Motor neuron (in vitro differentiated cells): Measurements from ENCODE around the gene LRRK1. TPM values are rescaled to one million over a fixed set of nuclear protein-coding genes. Genes with fewer than 3 reads are reported as not detected.

Source experiments
- ATAC-seq, 8 experiments: fragments of 200-7000 bp; cut with Tn5 transposase; replicated peaks in 6 of 8; 2 replicates each; pipeline ENCODE4 v1.8.0; 2021; ENCODE audit warnings: mild to moderate bottlenecking in 8 of 8, moderate library complexity in 8 of 8
- H3K27ac ChIP-seq, 2 donors: fragments of 250-450 bp; sonication (Bioruptor Pico); 2 replicates each; pipeline ENCODE4 v1.9.0; 2021; ENCODE audit warnings: antibody characterized with exemption in 2 of 2, mild to moderate bottlenecking in 2 of 2, moderate library complexity in 1 of 2
- H3K4me1 ChIP-seq, 2 donors: fragments of 250-450 bp; sonication (Bioruptor Pico); replicated peaks in 1 of 2; 2 replicates each; pipeline ENCODE4 v1.6.1; 2021; ENCODE audit warnings: antibody characterized with exemption in 2 of 2, mild to moderate bottlenecking in 2 of 2, moderate library complexity in 1 of 2
- H3K4me3 ChIP-seq, 5 donors: fragments of 250-450 bp; sonication (Bioruptor Pico); 2 replicates each; pipeline ENCODE4 v1.9.0; 2021; ENCODE audit warnings: antibody characterized with exemption in 5 of 5, mild to moderate bottlenecking in 5 of 5, moderate library complexity in 4 of 5
- WGBS, 10 experiments: fragments of 450-650 bp; shearing (Covaris generic); methylation state at CpG; one replicate each; pipeline ENCODE4 v1.0.0; 2022; 5-methylcytosine and 5-hydroxymethylcytosine counted together
- in situ Hi-C, 9 experiments: fragments of 400-800 bp; cut with MboI; loops; one replicate each; pipeline ENCODE4 v1.15.0; 2021; ENCODE audit warnings: low sequenced_read_pairs in 9 of 9, low pct_unique_long_range_greater_than_20kb in 2 of 9; ENCODE audit not compliant: unreplicated experiment in 9 of 9
- total RNA-seq, 8 experiments: library from RNA; unstranded; fragments of 300-600 nt; gene quantifications; 2 replicates each; pipeline versions ENCODE4 v1.2.3 to v1.2.4, GENCODE V29; 2022

LRRK1 gene
- total RNA-seq, 8 experiments from 2014 or later = 0.18 to 21.0 (median 1.2) TPM

GRCh38 chr15:101105059-101105891 lies 186.1 kb downstream of the LRRK1 start:
- in situ Hi-C loops = no loop called here
- H3K27ac ChIP-seq = peak overlapping the region in 1 of 2 donors; percentile 32
- 7 to 100% (median 66%) methylated on average over 2 to 5 of the region's 7 CpGs; no CpG with 5 or more reads in 1 of the 10 experiments for WGBS, 10 experiments
- H3K4me1 ChIP-seq = peaks cover 8 to 11% of the 10 kb centered on the region in 2 donors
- ATAC-seq = no peak
- no peak overlapping the region for H3K4me3 ChIP-seq

- H3K27ac ChIP-seq = no peak overlapping the region
- H3K4me3 ChIP-seq = no peak overlapping the region
- in situ Hi-C loops = no loop called here
- peaks cover 8 to 11% of the 10 kb centered on the region in 2 donors for H3K4me1 ChIP-seq
- no peak for ATAC-seq
- WGBS, 10 experiments = 18 to 100% (median 77%) methylated on average over 1 to 6 of the region's 7 CpGs; no CpG with 5 or more reads in 4 of the 10 experiments
Observed at GRCh38 chr15:101107101-101107500, 187.9 kb downstream of the LRRK1 start.

DNA sequence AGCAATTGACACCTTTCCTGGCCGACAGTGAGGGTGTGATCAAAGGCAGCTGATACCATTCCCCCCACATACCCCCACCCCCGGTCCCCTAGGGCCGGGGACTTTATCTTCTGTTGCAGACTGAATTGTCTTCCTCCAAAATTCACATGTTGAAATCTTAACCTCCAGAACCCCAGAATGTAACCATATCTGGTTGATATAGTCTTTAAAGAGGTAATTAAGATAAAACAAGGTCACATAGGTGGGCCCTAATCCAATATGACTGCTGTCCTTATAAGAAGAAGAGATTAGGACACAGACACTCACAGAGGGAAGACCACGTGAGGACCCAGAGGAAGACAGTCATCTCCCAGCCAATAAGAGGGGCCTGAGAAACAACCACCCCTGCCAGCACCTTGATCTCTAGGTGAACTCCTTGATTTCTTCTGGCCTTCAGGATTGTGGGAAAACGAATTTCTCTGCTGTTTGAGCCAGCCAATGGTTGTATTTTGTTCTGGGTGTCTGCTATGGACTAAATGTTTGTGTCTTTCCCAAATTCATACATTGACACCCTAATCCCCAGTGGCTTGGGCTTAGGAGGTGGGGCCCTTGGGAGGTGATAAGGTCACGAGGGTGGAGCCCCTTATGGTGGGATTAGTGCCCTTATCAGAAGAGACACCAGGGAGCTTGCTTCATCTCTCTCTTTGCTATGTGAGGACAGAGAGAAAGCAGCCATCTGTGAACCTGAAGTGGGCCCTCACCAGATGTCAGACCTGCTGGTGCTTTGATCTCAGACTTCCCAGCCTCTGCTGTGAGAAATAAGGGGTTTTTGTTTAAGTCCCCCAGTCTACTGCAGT lies 188.7 kb downstream of the LRRK1 start:
- WGBS, 10 experiments = 0 to 100% (median 100%) methylated on average over 1 to 3 of the region's 6 CpGs; no CpG with 5 or more reads in 4 of the 10 experiments
- no peak overlapping the region for H3K4me3 ChIP-seq
- ATAC-seq = no peak
- in situ Hi-C loops = no loop called here
- H3K27ac ChIP-seq = no peak overlapping the region
- peaks cover 8 to 11% of the 10 kb centered on the region in 2 donors for H3K4me1 ChIP-seq

- H3K4me3 ChIP-seq = no peak overlapping the region
- peaks cover 8 to 11% of the 10 kb centered on the region in 2 donors for H3K4me1 ChIP-seq
- 83 to 100% (median 96%) methylated on average over 1 to 5 of the region's 10 CpGs; no CpG with 5 or more reads in 4 of the 10 experiments for WGBS, 10 experiments
- in situ Hi-C loops = no loop called here
- H3K27ac ChIP-seq = no peak overlapping the region
- ATAC-seq = no peak
Observed at GRCh38 chr15:101108461-101108775, 189.3 kb downstream of the LRRK1 start.

- 64 to 94% (median 89%) methylated on average over 3 to 6 of the region's 7 CpGs; no CpG with 5 or more reads in 6 of the 10 experiments for WGBS, 10 experiments
- peaks cover 8 to 15% of the 10 kb centered on the region in 2 donors for H3K4me1 ChIP-seq
- in situ Hi-C loops = no loop called here
- ATAC-seq = no peak
- no peak overlapping the region for H3K27ac ChIP-seq
- no peak overlapping the region for H3K4me3 ChIP-seq
Observed at GRCh38 chr15:101108791-101109190, 189.6 kb downstream of the LRRK1 start.

GRCh38 chr15:101110681-101111569 lies 191.8 kb downstream of the LRRK1 start:
- Histone ChIP-seq H3K4me1 (peaks cover 6 to 18% of the 10 kb centered on the region in 2 donors), H3K27ac (no peak overlapping the region), H3K4me3 (no peak overlapping the region)
- ATAC-seq = peak in 2 of 8 experiments; percentile 23 to 41
- in situ Hi-C loops = no loop called here
- WGBS, 10 experiments = 67 to 100% (median 86%) methylated on average over 2 to 15 of the region's 23 CpGs; no CpG with 5 or more reads in 1 of the 10 experiments

DNA sequence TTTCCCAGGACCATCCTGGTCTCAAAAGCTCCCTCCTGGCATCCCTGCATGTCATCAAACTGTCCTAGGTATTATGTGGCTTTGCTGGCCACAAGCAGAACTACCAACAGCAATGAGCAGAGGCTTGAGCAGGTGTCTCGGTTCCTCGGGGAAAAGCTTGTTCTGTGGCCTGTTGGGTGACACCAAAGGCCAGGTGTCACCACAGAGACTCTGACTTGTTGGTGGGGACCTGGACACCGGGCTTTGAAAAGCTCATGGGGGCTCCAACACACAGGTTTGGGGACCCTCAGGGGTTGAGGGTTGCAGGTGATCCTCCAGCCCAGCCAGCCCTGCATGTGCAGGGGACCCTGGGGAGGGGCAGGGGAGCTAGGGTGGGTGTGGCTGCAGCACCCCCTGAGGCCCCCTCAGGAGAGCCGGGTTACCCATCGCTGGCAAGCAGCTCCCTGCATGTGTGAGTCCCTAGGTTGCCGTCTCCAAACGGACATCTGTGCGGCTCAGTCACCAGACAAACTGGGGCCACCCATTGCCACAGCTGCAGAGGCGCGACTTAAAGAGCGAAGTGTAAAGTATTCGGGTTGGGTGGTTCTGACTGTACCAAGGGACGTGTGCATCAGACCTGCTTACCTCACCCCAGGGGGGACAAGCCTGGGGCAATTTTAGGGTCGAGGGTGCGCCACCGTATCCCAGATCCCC lies 192.6 kb downstream of the LRRK1 start:
- no peak for ATAC-seq
- Histone ChIP-seq H3K4me3 (no peak overlapping the region), H3K4me1 (peaks cover 6 to 19% of the 10 kb centered on the region in 2 donors), H3K27ac (no peak overlapping the region)
- 56 to 95% (median 83%) methylated on average over 2 to 5 of the region's 16 CpGs; no CpG with 5 or more reads in 6 of the 10 experiments for WGBS, 10 experiments
- in situ Hi-C loops = no loop called here

DNA sequence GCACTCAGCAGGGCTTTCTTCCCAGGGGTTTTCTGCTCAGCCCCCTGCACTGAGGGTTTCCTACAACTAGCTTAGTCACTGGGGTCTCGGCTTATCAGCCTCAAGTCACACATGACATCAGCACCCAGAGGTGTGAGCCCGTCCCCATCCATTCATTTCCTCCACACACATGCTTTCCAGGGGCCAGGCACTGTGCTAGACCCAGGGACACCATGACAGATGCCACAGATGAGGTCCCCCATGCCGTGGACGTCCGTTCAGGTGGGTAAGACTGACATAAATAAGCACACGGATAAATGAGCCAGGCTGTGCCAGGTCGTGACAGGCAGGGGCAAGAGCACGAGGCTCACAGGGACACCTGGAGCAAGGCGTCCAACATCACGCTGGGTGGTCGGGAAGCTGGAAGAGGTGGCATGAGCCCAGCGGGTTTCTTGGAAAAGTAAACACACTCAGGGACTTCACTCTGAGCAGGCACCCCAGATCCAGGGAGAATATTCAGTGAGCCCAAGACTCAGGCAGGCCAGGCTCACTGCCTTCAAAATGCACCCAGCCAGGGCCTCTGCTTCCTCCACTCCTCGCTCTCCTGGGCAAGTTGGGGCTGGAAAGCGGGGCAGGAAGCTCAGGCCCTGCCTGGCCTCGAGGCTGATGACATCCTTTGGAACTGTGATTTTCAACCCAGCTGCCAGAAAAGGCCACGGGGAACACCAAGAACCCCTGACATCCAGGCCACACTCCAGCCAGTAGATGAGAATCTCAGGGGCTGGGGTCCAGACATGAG lies 193.4 kb downstream of the LRRK1 start:
- in situ Hi-C loops = no loop called here
- no peak for ATAC-seq
- no peak overlapping the region for H3K27ac ChIP-seq
- no peak overlapping the region for H3K4me3 ChIP-seq
- 40 to 93% (median 68%) methylated on average over 1 to 7 of the region's 16 CpGs; no CpG with 5 or more reads in 4 of the 10 experiments for WGBS, 10 experiments
- H3K4me1 ChIP-seq = peaks cover 6 to 19% of the 10 kb centered on the region in 2 donors

GRCh38 chr15:101113114-101114005 lies 194.2 kb downstream of the LRRK1 start:
- in situ Hi-C loops = no loop called here
- Histone ChIP-seq H3K27ac (no peak overlapping the region), H3K4me1 (peaks cover 6 to 19% of the 10 kb centered on the region in 2 donors), H3K4me3 (no peak overlapping the region)
- WGBS, 10 experiments = 70 to 100% (median 86%) methylated on average over 2 to 7 of the region's 19 CpGs; no CpG with 5 or more reads in 4 of the 10 experiments
- no peak for ATAC-seq

- WGBS, 10 experiments = 40 to 43% methylated on average over 1 to 4 of the region's 10 CpGs; no CpG with 5 or more reads in 8 of the 10 experiments
- in situ Hi-C loops = no loop called here
- ATAC-seq = no peak
Observed at GRCh38 chr15:101114166-101114565, 195.0 kb downstream of the LRRK1 start.

DNA sequence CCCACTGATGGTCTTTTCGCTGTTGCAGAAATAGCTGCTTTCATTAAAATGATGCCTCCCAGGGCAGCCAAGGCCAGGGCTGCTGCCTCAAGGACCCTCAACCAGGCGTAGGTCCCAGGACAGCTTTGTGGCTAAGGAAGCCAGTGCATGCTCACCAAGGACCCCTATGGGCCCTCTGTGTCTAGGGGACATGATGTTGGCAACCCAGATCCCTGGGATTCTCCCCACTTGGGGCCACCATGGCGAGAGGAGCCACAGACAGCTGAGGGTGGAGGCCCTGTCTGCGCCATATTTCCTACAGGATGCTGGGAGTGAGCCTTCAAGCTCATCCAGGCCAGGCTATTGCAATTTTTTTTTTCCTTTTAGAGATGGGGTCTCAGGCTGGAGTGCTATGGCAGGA lies 195.5 kb downstream of the LRRK1 start:
- Histone ChIP-seq H3K27ac (no peak overlapping the region), H3K4me1 (peaks cover 6 to 19% of the 10 kb centered on the region in 2 donors), H3K4me3 (no peak overlapping the region)
- 80 to 100% (median 89%) methylated on average over 1 to 3 of the region's 4 CpGs; no CpG with 5 or more reads in 5 of the 10 experiments for WGBS, 10 experiments
- in situ Hi-C loops = no loop called here
- ATAC-seq = no peak

More at GRCh38 chr15:101114166-101114565, 195.0 kb downstream of the LRRK1 start:
- Histone ChIP-seq H3K4me1 (peaks cover 6 to 19% of the 10 kb centered on the region in 2 donors), H3K4me3 (no peak overlapping the region), H3K27ac (no peak overlapping the region)
